Ammon's horn (tissue), 1 donor: ENCODE data around the gene ASIC1.

Experiments
- DNase-seq: peaks from one replicate; pipeline ENCODE4 v3.0.0-alpha.2; 2016; ENCODE audit warnings: low spot score

Gene ASIC1

DNA sequence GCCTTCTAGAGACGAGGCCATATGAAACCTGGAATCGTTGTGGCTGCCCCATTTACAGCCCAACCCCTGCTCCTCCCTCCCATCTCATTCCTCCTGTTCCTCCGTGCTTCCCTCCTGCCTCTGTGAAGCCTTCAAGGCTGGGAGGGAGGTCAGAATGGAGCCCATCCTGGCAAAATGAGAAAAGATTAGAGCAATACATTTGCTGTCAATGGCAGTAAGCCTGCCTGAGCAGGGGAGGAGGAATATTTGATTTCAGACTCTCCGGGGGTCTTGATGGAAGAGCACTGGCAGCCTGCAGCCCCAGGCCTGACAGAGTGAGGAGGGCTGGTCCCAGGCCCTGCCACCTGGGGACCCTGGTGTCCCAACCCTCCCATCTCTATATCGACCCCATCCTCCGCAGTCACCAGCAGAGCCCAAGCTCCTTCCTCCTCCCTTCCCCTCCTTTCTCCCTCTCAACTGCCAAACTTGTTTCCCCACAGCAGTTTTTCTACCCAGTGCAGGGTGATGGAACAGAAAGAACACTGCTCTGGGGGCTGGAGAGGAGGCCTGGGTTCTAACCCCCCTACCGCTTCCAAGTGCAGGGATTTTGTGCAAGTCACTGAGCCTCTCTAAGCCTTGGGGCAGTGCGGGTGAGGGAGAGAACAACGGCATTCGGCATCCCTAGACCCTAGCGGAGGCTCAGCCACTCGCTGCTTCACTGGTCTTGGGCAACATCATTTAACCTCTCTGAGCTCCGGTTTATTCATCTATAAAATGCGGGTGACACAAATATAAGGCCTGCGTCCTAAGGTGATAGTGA is 16.1 kb upstream of the ASIC1 start:
- no peak for DNase-seq

- no peak for DNase-seq
These were observed 15.4 kb upstream of the ASIC1 start for GRCh38 chr12:50041962-50042361.

GRCh38 chr12:50042693-50043092 is 14.7 kb upstream of the ASIC1 start:
- DNase-seq, result no peak

DNA sequence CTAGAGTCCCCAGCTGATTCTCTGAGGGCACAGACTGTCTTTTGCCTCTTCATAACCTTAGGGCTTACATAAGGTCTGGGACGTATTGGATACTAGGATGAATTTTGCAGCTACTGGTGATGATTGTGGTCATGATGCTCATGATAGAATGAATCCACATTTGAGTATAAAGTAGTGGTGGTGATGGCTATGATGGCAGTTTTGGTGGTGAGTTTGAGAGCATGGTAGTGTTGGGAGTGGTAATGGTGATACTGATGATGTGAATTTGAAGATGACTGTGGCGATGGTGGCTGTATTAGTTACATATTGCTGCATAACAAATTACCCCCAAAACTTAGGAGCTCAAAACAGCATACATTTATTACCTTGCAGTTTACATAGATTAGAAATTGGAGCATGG is 14.1 kb upstream of the ASIC1 start:
- no peak for DNase-seq

GRCh38 chr12:50043854-50044253 is 13.5 kb upstream of the ASIC1 start:
- no peak for DNase-seq

- DNase-seq, result no peak
These were observed 9.6 kb upstream of the ASIC1 start for GRCh38 chr12:50047693-50048250.

DNA sequence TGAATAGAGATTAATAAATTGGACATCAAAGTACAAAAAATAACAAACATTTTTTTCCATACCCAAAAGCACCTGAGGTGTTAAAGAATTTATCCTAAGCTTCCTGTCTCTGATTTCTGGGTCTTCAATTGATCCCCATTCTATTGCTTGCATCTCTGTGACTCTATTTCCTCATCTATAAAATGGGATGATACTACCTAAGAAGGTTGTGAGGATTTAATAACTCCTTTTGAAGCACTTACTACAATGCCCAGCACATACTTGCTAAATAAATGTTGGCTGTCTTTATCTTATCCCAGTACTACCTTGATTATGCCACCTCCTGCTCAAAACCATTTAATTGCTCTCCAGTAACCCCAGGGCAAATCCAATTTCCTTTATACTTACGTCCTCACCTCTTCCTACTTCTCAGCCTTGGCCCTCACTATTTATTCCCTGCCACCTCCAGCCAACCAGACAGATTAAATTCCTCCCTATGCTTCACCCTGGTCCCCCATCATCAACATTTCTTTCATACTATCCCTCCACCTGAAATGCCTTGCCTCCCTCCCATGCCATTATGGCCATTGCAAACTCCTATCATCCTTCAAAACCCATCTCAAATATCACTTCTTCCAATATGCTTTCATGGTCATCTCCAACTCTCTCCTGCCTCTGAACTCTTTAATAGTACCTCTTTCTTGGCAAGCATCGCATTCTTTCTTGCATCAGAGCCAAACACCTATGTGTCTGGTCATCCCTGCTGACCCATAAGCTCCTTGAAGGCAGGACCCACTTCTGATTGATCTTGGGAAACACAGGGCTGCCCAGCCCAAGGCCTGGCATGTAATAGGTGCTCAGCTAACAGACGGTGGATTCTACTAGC is 7.9 kb upstream of the ASIC1 start:
- DNase-seq, result no peak

- no peak for DNase-seq
These were observed 7.3 kb upstream of the ASIC1 start for GRCh38 chr12:50050119-50050385.

DNA sequence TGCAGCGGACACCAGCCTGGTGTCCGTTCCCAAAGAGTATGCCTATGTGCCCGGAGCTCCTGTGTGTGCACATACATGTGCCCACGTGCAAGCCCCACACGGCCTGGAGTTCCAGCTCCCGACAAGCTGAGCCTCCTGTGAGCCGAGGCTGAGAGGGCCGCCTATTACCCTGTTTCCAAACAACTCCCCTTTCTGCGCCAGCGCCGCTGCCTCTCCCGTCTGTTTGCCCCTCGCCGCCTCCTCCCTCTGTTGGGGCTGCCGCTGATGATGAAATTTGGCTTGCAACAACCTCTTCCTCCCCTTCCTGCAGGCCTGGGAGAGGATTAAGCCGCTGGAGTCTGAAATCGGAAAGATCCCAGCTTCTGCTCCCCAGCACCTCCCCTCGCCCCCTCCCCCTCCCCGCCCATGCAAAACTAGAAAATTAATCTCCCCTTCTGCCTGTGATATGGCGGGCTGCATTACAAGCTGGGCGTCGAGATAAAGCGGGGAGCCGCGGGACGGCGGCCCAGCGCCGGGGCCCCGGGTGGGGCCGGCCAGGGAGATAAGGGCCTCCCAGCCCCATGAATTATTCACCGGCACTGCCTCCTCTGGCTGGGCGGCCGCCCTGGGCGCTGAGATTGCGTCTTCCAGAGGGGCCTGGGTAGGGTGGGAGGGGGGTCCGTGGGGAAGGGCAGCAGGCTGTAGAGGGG is 6.8 kb upstream of the ASIC1 start:
- no peak for DNase-seq

DNA sequence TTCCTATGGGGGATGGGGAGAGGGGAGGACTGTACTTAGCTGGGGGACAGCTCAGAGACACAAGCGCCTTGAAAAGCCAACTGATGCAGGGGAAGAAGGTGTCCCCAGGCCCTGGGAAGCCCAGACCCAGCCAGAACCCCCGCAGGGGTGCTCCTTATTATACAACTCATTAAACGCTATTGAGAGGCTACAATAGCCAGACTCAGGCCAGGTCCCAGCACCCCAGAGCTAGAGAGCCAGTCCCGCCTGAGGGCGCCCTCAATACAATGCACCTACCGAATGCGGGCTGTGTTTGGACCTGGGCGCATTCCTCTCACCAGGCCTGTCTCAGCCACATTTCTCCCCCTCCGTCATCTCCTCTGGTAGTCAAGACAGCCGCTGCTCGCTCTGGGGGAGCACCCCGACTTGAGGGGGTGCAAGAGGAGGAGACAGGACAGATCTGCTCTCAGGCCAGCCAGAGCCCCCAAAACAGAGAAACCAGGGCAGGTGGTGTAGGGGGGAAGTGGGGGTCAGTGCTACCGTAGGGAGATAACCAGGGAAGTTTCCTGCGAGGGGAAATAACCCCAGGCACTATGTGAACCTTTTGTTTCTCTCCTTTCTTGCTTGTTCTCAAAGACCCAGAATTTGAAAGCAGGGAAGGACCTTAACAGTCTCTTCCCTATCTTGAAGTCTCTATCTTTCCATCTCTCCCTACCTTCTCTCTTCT is 6.1 kb upstream of the ASIC1 start:
- DNase-seq, result no peak

GRCh38 chr12:50052544-50052943 is 4.9 kb upstream of the ASIC1 start:
- no peak for DNase-seq

- peak; percentile 3 for DNase-seq
These were observed 4.4 kb upstream of the ASIC1 start for GRCh38 chr12:50052964-50053363.

GRCh38 chr12:50053583-50053982 is 3.8 kb upstream of the ASIC1 start:
- DNase-seq, result peak; percentile 10

GRCh38 chr12:50055831-50056638 is 1.4 kb upstream of the ASIC1 start:
- peak; percentile 72 for DNase-seq

- DNase-seq, result no peak
These were observed 788 bp upstream of the ASIC1 start for GRCh38 chr12:50056639-50056976.

DNA sequence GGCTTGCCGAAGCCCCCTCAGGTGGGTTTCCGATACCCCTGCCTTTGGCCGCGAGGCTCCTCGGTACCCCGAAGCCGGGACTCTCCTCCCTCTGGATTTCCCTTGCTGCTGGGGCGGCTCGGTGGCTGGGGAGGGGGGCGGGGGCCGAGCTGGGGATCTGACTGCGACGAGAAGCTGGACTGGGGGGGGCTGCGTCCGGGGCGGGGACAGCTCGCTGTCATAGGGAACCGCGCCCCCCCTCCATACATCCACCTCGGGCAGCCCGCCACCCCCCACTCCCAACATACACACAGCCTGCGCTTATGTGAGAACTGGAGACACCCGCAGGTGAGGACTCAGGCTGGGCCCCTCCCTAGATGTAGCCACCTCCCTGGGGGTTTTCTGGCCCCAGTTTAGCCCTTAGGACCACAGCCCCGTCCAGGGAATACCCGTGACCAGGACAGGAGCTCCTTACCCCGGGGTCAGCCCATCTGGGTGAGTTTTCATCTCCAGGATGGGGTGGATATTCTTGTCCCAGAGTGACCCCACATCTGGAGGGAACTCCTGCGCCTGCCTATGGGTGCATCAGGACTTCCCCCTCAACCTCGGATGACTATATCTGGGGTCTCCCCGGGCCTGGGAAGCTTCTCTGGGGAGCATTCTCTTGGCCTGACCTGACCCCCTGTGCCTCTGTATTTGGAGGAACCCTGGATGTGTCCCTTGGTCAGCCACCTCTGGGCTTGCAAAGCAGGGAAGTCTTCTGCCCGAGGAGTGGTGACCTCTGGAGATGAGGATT is 687 bp downstream of the ASIC1 start:
- peak; percentile 14 for DNase-seq

- peak; percentile 19 for DNase-seq
These were observed 1.4 kb downstream of the ASIC1 start for GRCh38 chr12:50058743-50059312.

DNA sequence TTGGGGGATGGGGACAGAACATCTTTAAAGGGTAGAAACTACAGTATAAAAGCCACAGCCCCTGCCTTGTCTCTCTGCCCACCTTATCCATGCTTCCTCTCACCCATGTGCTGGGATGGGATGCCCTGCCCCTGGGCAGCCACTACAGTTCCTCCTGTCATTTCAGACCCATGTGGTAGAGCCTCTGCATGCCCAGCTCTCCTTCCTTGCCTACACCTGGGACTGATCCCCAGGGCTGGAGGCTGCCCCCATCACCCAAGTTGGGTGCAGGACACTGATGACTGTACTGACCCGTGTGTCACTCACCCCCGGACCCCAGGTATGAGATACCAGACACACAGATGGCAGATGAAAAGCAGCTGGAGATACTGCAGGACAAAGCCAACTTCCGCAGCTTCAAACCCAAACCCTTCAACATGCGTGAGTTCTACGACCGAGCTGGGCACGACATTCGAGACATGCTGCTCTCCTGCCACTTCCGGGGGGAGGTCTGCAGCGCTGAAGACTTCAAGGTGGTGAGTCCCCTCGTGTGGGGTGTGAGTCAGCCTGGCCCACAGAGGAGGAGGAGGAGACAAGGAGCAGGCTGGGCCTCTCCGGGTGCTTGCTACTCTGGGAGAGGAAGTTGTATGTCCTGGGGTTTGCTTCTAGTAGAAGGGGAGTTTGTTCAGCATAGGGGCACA is 2.2 kb downstream of the ASIC1 start:
- peak; percentile 1 for DNase-seq

DNA sequence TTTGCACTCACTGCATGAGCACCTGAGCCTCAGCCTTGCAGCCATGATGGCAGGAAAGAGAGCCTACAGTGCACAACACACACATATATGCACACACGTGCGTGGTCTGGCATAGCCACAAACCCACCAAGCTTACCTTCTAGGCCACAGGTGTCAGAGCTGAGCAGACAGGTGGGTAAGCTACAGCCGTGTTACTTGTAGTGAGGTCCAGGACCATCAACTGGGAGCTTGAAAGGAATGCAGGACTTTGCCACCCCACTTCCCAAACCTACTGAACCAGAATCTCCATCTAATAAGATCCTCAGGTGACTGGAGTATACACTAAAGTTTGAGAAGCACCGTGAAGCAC is 2.7 kb downstream of the ASIC1 start:
- no peak for DNase-seq

DNA sequence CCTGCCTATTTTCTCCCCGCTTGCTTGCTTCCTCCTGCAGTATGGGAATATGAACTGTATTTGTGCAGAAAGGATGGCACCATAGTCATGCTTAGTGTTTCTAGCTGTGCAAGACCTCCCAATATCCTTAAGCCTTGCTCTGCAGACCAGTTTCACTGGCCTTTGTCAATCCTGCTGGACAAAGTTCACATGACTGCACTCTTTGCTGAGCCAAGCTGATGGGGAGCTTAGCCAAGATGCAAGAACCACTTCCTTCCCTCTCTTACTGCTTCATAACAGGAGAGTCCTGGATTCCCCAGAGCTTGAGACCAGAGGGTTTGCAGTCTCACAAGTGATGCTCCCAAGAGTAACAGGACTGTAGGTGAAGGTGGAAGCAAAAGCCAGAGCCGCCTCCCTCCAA is 3.8 kb downstream of the ASIC1 start:
- DNase-seq, result peak; percentile 73
